Caco-2 (cell line): Measurements from ENCODE around the gene GABRG3. TPM values are rescaled to one million over a fixed set of nuclear protein-coding genes. Genes with fewer than 3 reads are reported as not detected.

Source experiments
- BruUV-seq: library from RNA; stranded (reverse); fragments of 400-500 nt; replicated peaks from 2 replicates; lab custom pipeline; 2021; lab: Mats Ljungman, UMichigan
- CTCF ChIA-PET: fragments of 300-600 bp; sonication (Branson Sonifier 250); formaldehyde crosslinking; loops from one replicate; lab custom pipeline; 2022; ENCODE audit warnings: antibody characterized with exemption; lab: Charles Lee
- POLR2A ChIA-PET: fragments of 300-600 bp; sonication (Branson Sonifier 250); formaldehyde crosslinking; loops from one replicate; lab custom pipeline; 2022; ENCODE audit warnings: antibody characterized with exemption; lab: Charles Lee
- DNase-seq, 2 experiments: peaks; one replicate each; pipeline versions ENCODE4 v3.0.0 to v3.0.0-alpha.2; 2020 to 2022
- H3K27me3 ChIP-seq: replicated peaks from 2 replicates; pipeline ENCODE4 v1.6.0; 2011; ENCODE audit warnings: low read length; ENCODE audit not compliant: control insufficient read depth, insufficient read depth
- H3K36me3 ChIP-seq: 2 replicates; pipeline ENCODE4 v1.5.1; 2011; ENCODE audit warnings: low read length; ENCODE audit not compliant: control insufficient read depth, insufficient read depth
- H3K4me1 ChIP-seq: fragments of 250-450 bp; sonication (Bioruptor Pico); 2 replicates; pipeline ENCODE4 v1.5.1; 2020; ENCODE audit warnings: mild to moderate bottlenecking
- H3K4me3 ChIP-seq: 2 replicates; pipeline ENCODE4 v1.5.1; 2011; ENCODE audit warnings: low read depth, mild to moderate bottlenecking, control low read depth, low read length
- H3K9me3 ChIP-seq: fragments of 250-450 bp; sonication (Bioruptor Pico); 2 replicates; pipeline ENCODE4 v1.5.1; 2020; ENCODE audit warnings: mild to moderate bottlenecking, moderate library complexity
- H3K27ac Mint-ChIP-seq: one replicate; pipeline ENCODE4 v1.8.0; 2022; ENCODE audit warnings: mixed read lengths; ENCODE audit not compliant: unreplicated experiment
- H3K27me3 Mint-ChIP-seq: one replicate; pipeline ENCODE4 v1.8.0; 2022; ENCODE audit warnings: mixed read lengths; ENCODE audit not compliant: insufficient read depth, unreplicated experiment
- H3K36me3 Mint-ChIP-seq: one replicate; pipeline ENCODE4 v1.8.0; 2022; ENCODE audit warnings: mild to moderate bottlenecking, mixed read lengths; ENCODE audit not compliant: insufficient read depth, unreplicated experiment
- H3K4me1 Mint-ChIP-seq: one replicate; pipeline ENCODE4 v1.8.0; 2022; ENCODE audit warnings: low read depth, mixed read lengths; ENCODE audit not compliant: unreplicated experiment
- H3K4me3 Mint-ChIP-seq: one replicate; pipeline ENCODE4 v1.8.0; 2022; ENCODE audit warnings: mild to moderate bottlenecking, moderate library complexity, mixed read lengths; ENCODE audit not compliant: unreplicated experiment
- H3K9me3 Mint-ChIP-seq: one replicate; pipeline ENCODE4 v1.8.0; 2022; ENCODE audit warnings: mixed read lengths; ENCODE audit not compliant: unreplicated experiment
- intact Hi-C: fragments of 100-400 bp; cut with micrococcal nuclease; formaldehyde crosslinking; loops from one replicate; pipeline ENCODE4 v1.10.0; 2022; ENCODE audit not compliant: unreplicated experiment
- total RNA-seq: library from RNA; stranded (reverse); gene quantifications from 2 replicates; pipeline ENCODE4 v1.2.3, GENCODE V29; 2022
- TF ChIP-seq, protein P1 (sequence below), 2 experiments: fragments of 200-600 bp in 1 of 2; IDR thresholded peaks; 1 replicate in 1 of 2; 2 replicates in 1 of 2; pipeline versions ENCODE4 v1.5.1 to v1.8.0; 2011 to 2022; ENCODE audit warnings: antibody characterized with exemption in 1 of 2, control low read depth in 1 of 2, inconsistent platforms in 1 of 2, low read depth in 1 of 2, low read length in 1 of 2, mild to moderate bottlenecking in 1 of 2, moderate library complexity in 1 of 2; ENCODE audit not compliant: insufficient read depth in 1 of 2, severe bottlenecking in 1 of 2, unreplicated experiment in 1 of 2

Gene GABRG3
- total RNA-seq, 1 experiment from 2014 or later, result not detected

DNA sequence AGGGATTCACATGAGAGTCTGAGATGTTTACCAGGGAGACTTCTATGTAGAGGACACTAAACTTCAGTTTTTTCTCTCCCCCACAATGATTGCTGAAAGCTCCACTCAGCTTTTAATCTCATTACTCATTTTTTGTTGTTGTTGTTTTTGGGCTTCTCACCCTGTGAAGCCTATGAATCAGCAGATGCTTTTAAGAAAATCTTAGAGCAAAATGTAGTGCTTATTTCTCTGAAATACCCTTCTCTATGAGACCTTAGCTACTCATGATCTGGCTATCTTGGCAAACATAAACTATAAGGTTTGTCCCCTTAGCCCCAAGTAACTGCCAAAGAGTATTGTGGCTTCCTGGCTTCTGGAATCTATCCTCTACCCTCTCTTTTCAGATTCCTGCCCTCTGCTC is 590.8 kb downstream of the GABRG3 start:
- POLR2A ChIA-PET, result no interaction called here
- no peak overlapping the region for H3K4me3 ChIP-seq

DNA sequence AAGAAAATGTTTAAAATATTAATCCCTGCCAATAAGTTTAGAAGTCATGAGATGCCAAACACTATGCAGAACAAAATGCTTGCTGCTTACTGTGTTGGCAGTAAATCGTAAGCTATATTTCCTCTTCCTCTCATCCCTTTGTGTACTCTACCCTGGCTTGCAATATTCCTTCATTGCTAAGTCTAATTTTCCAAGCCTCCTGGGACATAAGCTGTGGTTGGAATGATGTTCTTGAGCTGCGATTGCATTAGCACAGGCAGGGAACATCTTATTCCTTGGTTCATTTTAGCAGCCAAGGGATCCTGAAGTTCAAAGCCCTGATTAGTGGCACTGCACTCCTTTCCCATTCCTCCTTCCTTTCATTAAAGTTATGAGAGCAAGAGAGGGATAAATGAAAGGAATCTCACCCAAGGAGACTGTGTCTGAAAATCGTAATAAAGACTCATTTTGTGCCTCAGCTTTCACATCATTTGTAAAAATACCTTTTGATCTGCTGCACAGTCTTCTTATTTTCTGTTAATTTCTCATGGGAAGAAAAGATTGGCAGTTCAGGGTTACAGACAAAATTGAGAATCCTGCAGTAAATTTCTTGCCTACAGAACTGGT is 592.9 kb downstream of the GABRG3 start:
- no peak for DNase-seq
- Mint-ChIP-seq H3K9me3 (peaks cover 46% of the 10 kb centered on the region), H3K4me1 (no peaks in the 10 kb centered on the region), H3K27ac (no peak overlapping the region), H3K27me3 (no peaks in the 10 kb centered on the region), H3K4me3 (no peak overlapping the region), H3K36me3 (no peaks in the 10 kb centered on the region)
- peaks cover 9% of the 10 kb centered on the region for H3K9me3 ChIP-seq
- TF ChIP-seq, protein P1, sequence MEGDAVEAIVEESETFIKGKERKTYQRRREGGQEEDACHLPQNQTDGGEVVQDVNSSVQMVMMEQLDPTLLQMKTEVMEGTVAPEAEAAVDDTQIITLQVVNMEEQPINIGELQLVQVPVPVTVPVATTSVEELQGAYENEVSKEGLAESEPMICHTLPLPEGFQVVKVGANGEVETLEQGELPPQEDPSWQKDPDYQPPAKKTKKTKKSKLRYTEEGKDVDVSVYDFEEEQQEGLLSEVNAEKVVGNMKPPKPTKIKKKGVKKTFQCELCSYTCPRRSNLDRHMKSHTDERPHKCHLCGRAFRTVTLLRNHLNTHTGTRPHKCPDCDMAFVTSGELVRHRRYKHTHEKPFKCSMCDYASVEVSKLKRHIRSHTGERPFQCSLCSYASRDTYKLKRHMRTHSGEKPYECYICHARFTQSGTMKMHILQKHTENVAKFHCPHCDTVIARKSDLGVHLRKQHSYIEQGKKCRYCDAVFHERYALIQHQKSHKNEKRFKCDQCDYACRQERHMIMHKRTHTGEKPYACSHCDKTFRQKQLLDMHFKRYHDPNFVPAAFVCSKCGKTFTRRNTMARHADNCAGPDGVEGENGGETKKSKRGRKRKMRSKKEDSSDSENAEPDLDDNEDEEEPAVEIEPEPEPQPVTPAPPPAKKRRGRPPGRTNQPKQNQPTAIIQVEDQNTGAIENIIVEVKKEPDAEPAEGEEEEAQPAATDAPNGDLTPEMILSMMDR (IDR thresholded peaks at IDR 0.05; ENCODE audit: insufficient read depth in 1 of 2, low read depth in 1 of 2, low read length in 1 of 2, severe bottlenecking in 1 of 2, unreplicated experiment in 1 of 2), result no peak
- H3K4me3 ChIP-seq, result no peak overlapping the region
- no peaks in the 10 kb centered on the region for H3K36me3 ChIP-seq
- H3K27me3 ChIP-seq, result no peaks in the 10 kb centered on the region
- intact Hi-C loops, result no loop called here
- CTCF ChIA-PET, result no interaction called here
- POLR2A ChIA-PET, result no interaction called here
- no TSS peak for BruUV-seq
- H3K4me1 ChIP-seq, result no peaks in the 10 kb centered on the region

More for the DNA sequence above, 590.8 kb downstream of the GABRG3 start:
- H3K27me3 Mint-ChIP-seq, result no peaks in the 10 kb centered on the region
- no TSS peak for BruUV-seq
- H3K9me3 ChIP-seq, result peaks cover 9% of the 10 kb centered on the region
- H3K9me3 Mint-ChIP-seq, result peaks cover 46% of the 10 kb centered on the region
- H3K4me3 Mint-ChIP-seq, result no peak overlapping the region
- no peak for DNase-seq
- no peak overlapping the region for H3K27ac Mint-ChIP-seq
- no peaks in the 10 kb centered on the region for H3K27me3 ChIP-seq
- H3K36me3 Mint-ChIP-seq, result no peaks in the 10 kb centered on the region
- no peaks in the 10 kb centered on the region for H3K4me1 Mint-ChIP-seq
- no peaks in the 10 kb centered on the region for H3K4me1 ChIP-seq
- CTCF ChIA-PET, result no interaction called here
- intact Hi-C loops, result no loop called here
- H3K36me3 ChIP-seq, result no peaks in the 10 kb centered on the region
- TF ChIP-seq, protein P1 (IDR thresholded peaks at IDR 0.05; ENCODE audit: insufficient read depth in 1 of 2, low read depth in 1 of 2, low read length in 1 of 2, severe bottlenecking in 1 of 2, unreplicated experiment in 1 of 2), result no peak

DNA sequence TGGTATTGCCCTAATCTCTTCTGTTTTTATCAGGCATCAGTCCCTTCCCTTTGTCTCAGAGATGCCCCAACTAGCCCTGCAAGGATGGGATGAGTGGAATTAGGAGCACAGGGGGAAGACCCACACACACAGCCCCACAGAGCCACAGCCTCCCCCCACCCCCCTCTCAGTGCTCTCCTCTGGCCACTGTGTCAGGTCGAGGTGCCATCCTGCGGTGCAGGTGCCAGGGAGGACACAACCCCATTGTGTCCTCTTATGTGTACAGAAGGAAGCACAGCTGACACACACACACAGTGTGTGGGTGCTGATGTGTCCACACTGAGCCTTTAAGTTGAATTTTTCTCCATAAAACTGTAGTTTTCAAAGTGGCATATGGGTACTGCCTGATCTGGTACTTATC is 593.7 kb downstream of the GABRG3 start:
- no TSS peak for BruUV-seq
- H3K27me3 ChIP-seq, result no peaks in the 10 kb centered on the region
- intact Hi-C loops, result no loop called here
- ChIA-PET POLR2A (no interaction called here), CTCF (no interaction called here)
- H3K36me3 ChIP-seq, result no peaks in the 10 kb centered on the region
- no peaks in the 10 kb centered on the region for H3K4me1 Mint-ChIP-seq
- no peaks in the 10 kb centered on the region for H3K27me3 Mint-ChIP-seq
- peaks cover 38% of the 10 kb centered on the region for H3K9me3 Mint-ChIP-seq
- H3K4me1 ChIP-seq, result no peaks in the 10 kb centered on the region
- TF ChIP-seq, protein P1 (IDR thresholded peaks at IDR 0.05; ENCODE audit: insufficient read depth in 1 of 2, low read depth in 1 of 2, low read length in 1 of 2, severe bottlenecking in 1 of 2, unreplicated experiment in 1 of 2), result no peak
- H3K27ac Mint-ChIP-seq, result no peak overlapping the region
- H3K4me3 ChIP-seq, result no peak overlapping the region
- no peak for DNase-seq
- H3K4me3 Mint-ChIP-seq, result no peak overlapping the region
- H3K9me3 ChIP-seq, result peaks cover 9% of the 10 kb centered on the region
- no peaks in the 10 kb centered on the region for H3K36me3 Mint-ChIP-seq
